ENCODE results near the gene ATPAF2.

Gene ATPAF2

DNA sequence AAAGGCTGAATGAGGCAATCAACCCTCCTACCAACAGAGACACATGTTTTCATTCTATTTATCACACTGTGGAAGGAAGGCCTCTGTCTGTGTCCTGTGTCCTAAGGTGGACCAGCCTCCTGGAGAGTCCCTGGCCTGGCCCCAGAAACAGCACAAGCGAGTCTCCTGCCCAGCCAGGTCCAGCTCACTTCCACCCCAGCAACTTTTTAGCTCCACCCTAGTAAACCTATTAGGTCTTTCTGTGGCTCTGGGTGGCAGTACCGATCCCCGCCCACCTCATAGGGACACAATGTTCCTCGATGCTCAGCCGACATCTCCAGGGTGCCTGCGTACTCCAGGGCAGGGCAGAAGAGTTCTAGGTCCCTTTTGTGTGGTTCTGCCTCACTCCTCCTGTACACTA is 55.6 kb downstream of the ATPAF2 start:
- DNase-seq = no peak

DNA sequence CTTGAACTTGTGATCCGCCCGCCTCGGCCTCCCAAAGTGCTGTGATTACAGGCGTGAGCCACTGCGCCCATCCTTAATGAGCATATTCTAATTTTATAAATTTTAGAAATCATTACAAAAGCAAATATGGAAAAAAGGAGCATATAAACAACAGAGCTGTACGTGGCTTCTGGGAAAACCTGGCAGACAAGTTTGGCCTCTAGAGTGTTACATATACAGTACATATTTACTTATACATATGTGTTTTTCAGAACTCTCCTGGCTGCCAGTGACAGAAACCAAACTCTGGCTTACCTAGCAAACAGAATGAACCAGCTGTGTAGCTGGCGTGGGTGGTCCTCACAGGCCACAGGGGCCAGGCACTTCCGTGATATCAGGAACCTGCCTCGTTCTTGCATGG is 56.2 kb downstream of the ATPAF2 start:
- DNase-seq = no peak

DNA sequence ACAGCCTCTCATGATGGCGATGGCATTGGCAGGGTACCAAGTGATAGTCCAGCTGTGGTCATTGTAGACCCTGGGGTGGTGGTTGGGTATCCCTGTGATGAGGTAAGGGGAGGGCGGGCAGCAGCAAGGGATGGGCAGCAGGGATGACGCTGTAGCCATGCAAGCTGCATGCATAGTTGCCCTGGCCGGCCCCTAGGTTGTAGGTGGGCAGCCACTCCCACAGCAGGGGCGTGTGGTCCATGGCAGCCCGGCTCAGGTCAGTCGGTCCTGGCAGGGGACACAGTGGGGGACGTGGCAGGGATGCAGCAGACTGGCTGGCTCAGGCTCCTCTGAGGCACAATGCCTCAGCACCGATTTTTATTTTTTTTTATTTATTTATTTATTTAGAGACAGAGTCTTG is 57.6 kb downstream of the ATPAF2 start:
- no peak for DNase-seq

DNA sequence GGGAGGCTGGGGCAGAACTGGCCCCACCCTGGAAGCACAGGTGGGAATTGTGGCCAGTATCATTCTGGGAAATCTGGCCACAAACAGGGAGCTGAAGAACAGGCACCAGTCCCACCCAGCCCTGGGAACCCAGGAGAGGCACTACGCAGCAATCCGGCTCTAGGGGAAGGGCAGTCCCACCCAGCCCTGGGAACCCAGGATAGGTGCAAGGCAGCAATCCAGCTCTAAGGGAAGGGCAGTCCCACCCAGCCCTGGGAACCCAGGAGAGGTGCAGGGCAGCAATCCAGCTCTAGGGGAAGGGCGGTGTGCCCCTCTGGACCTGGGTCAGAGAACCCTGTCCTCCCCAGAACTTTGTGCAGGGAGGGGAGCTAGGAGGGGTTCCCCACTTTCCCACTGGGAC is 59.2 kb downstream of the ATPAF2 start:
- no peak for DNase-seq

DNA sequence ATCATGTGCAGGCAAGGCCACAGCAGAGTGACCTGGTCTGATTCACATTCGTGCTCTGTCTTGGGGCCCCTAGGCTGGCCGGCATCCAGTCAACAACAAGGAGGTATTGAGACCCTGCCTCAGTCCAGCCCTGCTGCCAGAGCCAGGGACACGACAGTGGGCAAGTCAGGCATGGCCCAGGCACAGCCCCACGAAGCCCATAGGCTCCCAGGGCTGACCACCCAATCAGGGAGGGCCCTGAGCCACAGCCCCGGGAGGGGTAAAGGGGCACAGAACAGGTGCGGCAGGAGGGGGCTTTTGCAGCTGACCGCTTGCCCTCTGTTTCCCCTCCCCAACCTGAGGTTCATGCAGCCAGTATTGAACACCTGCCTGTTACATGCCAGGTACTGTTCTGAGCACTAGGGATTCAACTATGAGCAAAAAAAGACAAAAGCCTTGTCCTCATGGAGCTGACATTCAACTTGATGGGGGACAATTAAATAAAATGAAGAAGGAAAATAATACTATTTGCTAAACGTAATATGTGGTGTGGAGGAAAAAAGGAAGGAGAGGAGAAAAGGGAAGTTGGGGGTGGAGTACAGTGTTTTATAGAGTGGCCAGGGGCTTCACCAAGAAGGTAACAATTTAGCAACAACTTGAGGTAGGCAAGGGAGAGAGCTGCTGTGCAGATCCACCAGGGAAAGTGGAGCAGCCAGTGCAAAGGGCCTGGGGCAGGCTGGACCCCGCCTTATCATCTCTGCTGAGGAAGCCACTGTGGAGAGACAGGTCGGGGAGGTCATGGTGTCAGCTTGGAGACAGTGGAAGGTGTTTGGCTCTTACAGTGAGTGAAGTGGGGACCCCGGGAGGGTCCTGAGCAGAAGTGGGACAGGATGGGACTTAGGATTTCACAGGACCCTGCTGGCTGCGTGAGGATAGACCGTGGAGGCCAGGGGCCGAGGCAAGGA is 60.2 kb downstream of the ATPAF2 start:
- no peak for DNase-seq

DNA sequence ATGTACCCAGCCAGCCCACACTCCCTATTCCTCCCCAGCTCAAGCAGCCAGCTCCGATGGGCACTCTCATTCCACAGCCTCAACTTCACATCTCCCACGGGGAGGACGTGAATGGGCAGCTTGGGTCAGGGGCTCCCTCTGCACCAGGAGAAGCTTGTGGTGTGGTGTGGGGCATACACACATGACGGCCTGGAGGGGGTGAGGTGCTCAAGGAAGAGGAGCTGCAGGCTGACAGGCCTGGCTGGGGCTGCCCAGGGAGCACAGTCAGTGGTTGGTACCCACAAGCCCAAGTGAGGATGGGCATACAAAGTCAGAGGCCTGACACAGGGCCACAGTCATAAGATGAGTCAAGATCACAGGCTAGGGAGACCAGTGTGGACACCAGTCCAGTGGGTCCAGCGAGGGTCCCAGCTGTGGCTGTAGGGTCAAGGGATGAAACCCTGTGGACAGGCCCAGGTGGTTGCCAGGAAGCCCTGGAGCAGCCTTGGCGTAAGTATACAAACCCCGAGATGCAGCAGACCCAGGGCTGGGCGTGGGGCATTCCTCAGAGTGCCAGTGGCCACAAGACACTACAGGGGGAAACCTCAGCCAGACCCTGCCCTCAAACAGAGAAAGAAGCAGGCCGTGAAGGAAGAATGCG is 61.9 kb downstream of the ATPAF2 start:
- no peak for DNase-seq

DNA sequence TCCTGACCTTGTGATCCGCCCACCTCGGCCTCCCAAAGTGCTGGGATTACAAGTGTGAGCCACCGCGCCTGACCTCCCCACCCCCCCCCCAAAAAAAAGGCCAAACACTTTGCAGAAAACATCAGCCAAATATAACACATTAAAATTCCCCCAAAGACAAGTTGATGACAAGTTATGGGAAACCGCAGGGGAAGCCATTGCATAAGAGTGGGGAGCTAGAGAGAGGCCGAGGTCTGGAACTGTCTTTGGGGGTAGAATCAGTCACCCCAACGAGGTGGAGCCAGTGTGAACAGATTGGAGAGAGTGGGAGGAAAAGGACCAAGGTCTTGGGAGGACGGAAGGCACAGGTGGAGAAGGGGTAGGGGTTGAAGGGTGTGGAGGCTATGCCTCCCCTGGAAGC is 63.5 kb downstream of the ATPAF2 start:
- no peak for DNase-seq

DNA sequence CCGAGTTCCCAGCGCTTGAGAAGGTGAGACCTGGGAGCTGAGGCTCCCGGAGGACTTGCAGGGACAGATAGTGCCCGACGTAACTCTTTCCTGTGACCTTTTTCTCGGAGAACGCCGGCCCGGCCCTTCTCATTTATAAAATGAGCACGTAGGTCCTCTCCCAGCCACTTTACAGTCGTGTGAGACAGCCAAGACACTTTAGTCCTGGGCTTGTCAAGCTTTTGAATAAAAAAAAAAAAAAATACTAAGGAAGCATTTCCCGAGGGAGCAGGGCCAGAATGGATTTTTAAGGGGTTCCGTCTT is 66.1 kb downstream of the ATPAF2 start:
- no peak for DNase-seq

DNA sequence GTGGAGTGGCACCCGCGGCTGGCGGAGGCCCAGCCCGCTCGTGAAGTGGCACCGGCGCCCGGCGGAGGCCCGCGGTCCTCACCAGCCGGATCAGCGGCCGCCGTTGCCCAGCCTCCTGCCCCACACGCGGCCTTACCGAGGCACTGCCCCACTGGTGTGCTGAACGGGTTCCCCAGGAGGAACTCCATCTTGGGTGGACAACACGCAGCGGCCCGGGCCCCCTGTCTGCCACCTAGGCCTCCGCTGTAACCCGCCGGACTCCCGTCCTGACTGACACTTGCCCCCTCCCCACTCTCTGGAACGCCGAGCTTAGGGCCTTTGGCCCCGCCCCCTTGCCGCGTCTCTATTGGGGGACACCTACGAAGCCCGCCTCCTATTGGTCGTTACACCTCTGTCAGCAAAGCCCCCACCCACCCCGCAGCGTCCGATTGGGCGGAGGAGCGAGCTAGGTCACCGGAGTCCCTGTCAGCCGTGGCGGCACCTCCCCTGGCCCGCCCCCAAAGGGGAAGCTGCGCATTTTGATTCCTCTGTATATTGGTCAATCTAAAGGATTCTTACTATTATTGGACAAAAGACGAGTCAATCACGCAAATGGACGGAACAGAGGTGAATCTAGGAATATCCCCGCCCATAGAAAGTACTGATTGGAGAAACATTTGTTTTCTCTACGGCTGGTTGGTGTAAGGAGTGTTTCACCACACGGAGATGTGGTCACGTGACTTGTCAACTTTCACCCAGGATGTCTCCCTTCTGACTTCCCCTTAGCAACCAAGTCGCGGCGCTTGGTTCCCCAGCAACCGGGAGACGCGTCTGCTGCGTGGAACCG is 66.6 kb downstream of the ATPAF2 start, which contains the start of the genes DRC3 and TOM1L2:
TSS of gene DRC3 (plus strand) at position 737 of the 826 bp plus-strand sequence. CDS start 4,737 bp downstream, outside the sequence.
TSS of gene TOM1L2 (minus strand) at position 275 of the 826 bp plus-strand sequence. CDS start at position 188, 87 bp downstream.
- peak; percentile 99 for DNase-seq

DNA sequence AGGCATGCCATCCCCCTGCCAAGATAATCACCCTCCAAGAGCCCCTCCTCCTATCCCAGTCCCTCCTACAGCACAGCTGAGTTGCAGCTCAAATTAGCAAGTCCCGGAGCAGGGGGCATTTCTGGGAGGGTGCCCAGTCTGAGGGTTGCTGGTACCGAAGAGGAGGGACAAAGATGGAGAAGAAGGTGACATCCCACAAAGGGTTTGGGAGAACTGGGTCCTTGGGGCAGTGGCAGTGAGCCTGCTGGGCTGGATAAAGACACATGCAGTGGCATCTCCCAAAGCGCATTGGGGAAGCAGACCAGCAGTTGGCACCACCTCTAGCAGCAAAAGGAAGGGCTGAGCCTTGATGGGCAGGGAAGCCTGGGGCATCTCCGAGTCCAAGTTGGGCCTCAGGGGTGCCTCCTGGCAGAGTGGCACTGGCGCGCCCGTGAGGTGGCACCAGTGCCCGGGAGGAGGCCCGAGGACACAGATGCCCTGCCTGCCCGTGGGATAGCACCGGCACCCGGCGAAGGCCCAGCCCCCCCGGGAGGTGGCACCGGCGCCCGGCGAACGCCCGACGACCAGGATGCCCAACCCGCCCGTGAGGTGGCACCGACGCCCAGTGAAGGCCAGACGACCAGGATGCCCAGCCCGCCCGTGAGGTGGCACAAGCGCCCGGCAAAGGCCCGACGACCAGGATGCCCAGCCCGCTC is 67.4 kb downstream of the ATPAF2 start:
- DNase-seq = peak; percentile 31

DNA sequence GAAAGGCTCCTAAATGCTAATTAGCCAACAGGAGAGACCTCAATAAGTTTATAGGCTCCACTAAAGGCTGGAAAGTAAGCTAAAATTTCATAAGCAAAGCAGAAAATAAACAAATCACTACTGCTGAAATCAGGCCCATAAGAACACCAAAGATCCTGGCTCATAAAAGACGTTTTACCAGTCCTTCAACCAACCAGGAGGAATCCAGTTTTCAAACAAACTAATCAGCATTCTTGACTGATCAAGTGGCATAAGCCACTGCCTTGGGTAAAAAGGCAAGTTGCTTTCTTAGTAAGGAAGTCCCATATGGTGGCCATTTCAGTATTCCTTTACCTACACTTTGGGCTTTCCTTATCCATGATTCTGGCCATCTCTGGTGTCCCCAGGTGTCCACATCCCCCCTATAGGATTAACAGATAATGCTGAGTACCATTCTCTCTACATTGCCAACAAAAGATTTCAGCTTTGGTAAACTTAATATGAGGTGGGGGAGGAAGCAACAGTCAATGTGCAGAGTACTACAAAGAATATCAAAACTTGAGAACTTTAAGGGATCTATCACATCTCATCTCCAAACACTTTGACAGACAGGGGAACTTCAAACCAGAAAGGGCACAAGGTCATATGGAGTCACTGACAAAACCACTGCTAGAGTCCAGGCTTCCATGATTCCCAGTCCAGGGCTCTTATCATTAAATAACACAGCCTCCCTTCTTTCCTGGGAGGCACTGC is 68.1 kb downstream of the ATPAF2 start:
- no peak for DNase-seq

Measured in NCI-H69 (cell line).